Karpas-422 (cell line): Measurements from ENCODE around the gene PARL. TPM values are rescaled to one million over a fixed set of nuclear protein-coding genes. Genes with fewer than 3 reads are reported as not detected.

ENCODE experiments used
- DNase-seq: peaks from one replicate; pipeline ENCODE4 v3.0.0-alpha.2; 2015
- H2AFZ ChIP-seq: fragments of 200-600 bp; sonication (generic); 2 replicates; pipeline ENCODE4 v1.6.1; 2014; ENCODE audit warnings: antibody characterized with exemption, low read length, mixed read lengths
- H3K27ac ChIP-seq: fragments of 200-600 bp; sonication (generic); 2 replicates; pipeline ENCODE4 v1.5.1; 2014; ENCODE audit warnings: mild to moderate bottlenecking, low read length, moderate library complexity
- H3K27me3 ChIP-seq: fragments of 200-600 bp; sonication (generic); 2 replicates; pipeline ENCODE4 v1.6.1; 2014; ENCODE audit warnings: low read length, mixed read lengths
- H3K36me3 ChIP-seq: fragments of 200-600 bp; sonication (generic); 2 replicates; pipeline ENCODE4 v1.6.1; 2014; ENCODE audit warnings: low read length, mixed read lengths; ENCODE audit not compliant: insufficient read depth
- H3K4me1 ChIP-seq: fragments of 200-600 bp; sonication (generic); 2 replicates; pipeline ENCODE4 v1.6.1; 2014; ENCODE audit warnings: mild to moderate bottlenecking, low read length, mixed read lengths
- H3K4me2 ChIP-seq: fragments of 200-600 bp; sonication (generic); 2 replicates; pipeline ENCODE4 v1.6.1; 2014; ENCODE audit warnings: low read length, low read depth, mild to moderate bottlenecking; ENCODE audit not compliant: poor library complexity, severe bottlenecking
- H3K4me3 ChIP-seq: fragments of 200-600 bp; sonication (generic); 2 replicates; pipeline ENCODE4 v1.5.1; 2014; ENCODE audit warnings: mild to moderate bottlenecking, antibody characterized with exemption, low read length, mixed read lengths
- H3K79me2 ChIP-seq: fragments of 200-600 bp; sonication (generic); 2 replicates; pipeline ENCODE4 v1.6.1; 2014; ENCODE audit warnings: mild to moderate bottlenecking, low read length, mixed read lengths
- H3K9ac ChIP-seq: fragments of 200-600 bp; sonication (generic); 2 replicates; pipeline ENCODE4 v1.6.0; 2014; ENCODE audit warnings: low read length
- H3K9me2 ChIP-seq: fragments of 200-600 bp; sonication (generic), shearing (Covaris generic); replicated peaks from 2 replicates; pipeline ENCODE4 v1.6.0; 2014; ENCODE audit warnings: mild to moderate bottlenecking, low read length, moderate library complexity; ENCODE audit not compliant: insufficient read depth
- H3K9me3 ChIP-seq: fragments of 300-700, 200-600 bp; sonication (generic); 2 replicates; pipeline ENCODE4 v1.6.1; 2014; ENCODE audit warnings: low read length, mixed read lengths
- H4K20me1 ChIP-seq: fragments of 200-600 bp; sonication (generic); 2 replicates; pipeline ENCODE4 v1.6.1; 2014; ENCODE audit warnings: mild to moderate bottlenecking, antibody characterized with exemption, low read length, low read depth; ENCODE audit not compliant: insufficient read depth
- total RNA-seq: library from RNA; depleted of rRNA; stranded (reverse); fragments of >200 nt; shearing (Covaris generic); gene quantifications from 2 replicates; pipeline ENCODE4 v1.2.3, GENCODE V29; 2014; ENCODE audit warnings: low replicate concordance

PARL gene
- total RNA-seq, 1 experiment from 2014 or later, result 48.8 TPM

GRCh38 chr3:183810643-183811594, 73.8 kb downstream of the PARL start:
- no peaks in the 10 kb centered on the region; the same call in 1 of the 2 replicates for H3K4me1 ChIP-seq
- DNase-seq, result no peak
- no peaks in the 10 kb centered on the region for H3K9me2 ChIP-seq
- H3K4me2 ChIP-seq, result no peak overlapping the region
- H3K4me3 ChIP-seq, result no peak overlapping the region
- no peaks in the 10 kb centered on the region for H3K27me3 ChIP-seq
- H3K27ac ChIP-seq, result no peak overlapping the region
- H3K79me2 ChIP-seq, result no peaks in the 10 kb centered on the region
- no peaks in the 10 kb centered on the region for H3K9me3 ChIP-seq
- no peaks in the 10 kb centered on the region for H4K20me1 ChIP-seq
- no peak overlapping the region for H3K9ac ChIP-seq
- peaks cover 52% of the 10 kb centered on the region for H3K36me3 ChIP-seq
- H2AFZ ChIP-seq, result no peak overlapping the region

DNA sequence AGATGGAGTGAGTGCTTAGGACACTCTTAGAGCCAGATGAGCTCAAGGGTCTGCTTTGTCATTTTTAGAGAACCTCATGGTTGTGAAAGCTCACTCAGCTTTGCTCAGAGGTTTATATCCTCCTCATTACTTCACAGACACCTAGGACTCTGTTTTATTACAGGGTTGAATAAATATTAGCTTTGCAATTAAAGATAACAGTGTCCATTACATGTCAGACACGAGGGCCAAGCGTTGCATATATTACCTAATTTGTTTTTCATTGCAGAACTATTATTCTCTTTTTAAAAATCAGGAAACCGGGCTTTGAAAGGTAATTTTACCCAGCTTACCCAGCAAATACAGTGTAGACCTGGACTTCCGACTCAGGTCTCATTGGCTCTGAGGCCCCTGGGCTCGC, 75.4 kb downstream of the PARL start:
- Histone ChIP-seq H3K4me1 (no peaks in the 10 kb centered on the region), H4K20me1 (no peaks in the 10 kb centered on the region), H3K9me3 (no peaks in the 10 kb centered on the region), H3K9ac (no peak overlapping the region), H3K4me3 (no peak overlapping the region), H3K27ac (no peak overlapping the region), H3K9me2 (no peaks in the 10 kb centered on the region), H3K36me3 (peaks cover 59% of the 10 kb centered on the region), H3K79me2 (no peaks in the 10 kb centered on the region), H3K27me3 (no peaks in the 10 kb centered on the region), H3K4me2 (no peak overlapping the region), H2AFZ (no peak overlapping the region)
- no peak for DNase-seq

- H3K9ac ChIP-seq, result no peak overlapping the region
- DNase-seq, result no peak
- no peaks in the 10 kb centered on the region for H3K27me3 ChIP-seq
- no peak overlapping the region for H2AFZ ChIP-seq
- no peak overlapping the region for H3K4me2 ChIP-seq
- peaks cover 61% of the 10 kb centered on the region for H3K36me3 ChIP-seq
- H3K9me3 ChIP-seq, result no peaks in the 10 kb centered on the region
- no peaks in the 10 kb centered on the region for H3K9me2 ChIP-seq
- H3K27ac ChIP-seq, result no peak overlapping the region
- H4K20me1 ChIP-seq, result no peaks in the 10 kb centered on the region
- no peaks in the 10 kb centered on the region for H3K4me1 ChIP-seq
- no peak overlapping the region for H3K4me3 ChIP-seq
- no peaks in the 10 kb centered on the region for H3K79me2 ChIP-seq
Measured at GRCh38 chr3:183808355-183808754, 76.3 kb downstream of the PARL start.

DNA sequence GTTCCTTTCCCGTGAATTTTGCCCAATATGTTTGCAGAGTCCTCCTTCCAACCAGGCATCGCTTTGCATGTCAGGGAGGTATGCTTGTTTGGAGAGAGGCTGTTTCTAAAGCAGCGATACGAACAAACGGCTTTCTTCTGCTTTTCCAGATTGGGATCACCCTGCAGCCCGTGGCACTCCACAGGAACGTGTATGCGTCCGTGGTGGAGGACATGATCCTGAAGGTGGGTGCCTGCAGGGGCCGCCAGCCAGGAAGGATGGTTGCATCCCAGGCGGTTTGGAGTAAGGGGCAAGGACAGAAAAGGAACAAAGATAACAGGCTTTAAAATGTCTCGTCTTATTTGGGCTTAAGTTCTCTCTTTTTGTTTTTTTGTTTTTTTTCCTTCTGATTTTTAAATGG, 76.8 kb downstream of the PARL start:
- DNase-seq, result no peak
- peaks cover 61% of the 10 kb centered on the region for H3K36me3 ChIP-seq
- no peaks in the 10 kb centered on the region for H4K20me1 ChIP-seq
- no peaks in the 10 kb centered on the region for H3K79me2 ChIP-seq
- H3K27me3 ChIP-seq, result no peaks in the 10 kb centered on the region
- no peaks in the 10 kb centered on the region for H3K9me3 ChIP-seq
- H3K27ac ChIP-seq, result no peak overlapping the region
- H3K4me2 ChIP-seq, result no peak overlapping the region
- no peaks in the 10 kb centered on the region for H3K9me2 ChIP-seq
- H3K9ac ChIP-seq, result no peak overlapping the region
- H2AFZ ChIP-seq, result no peak overlapping the region
- H3K4me1 ChIP-seq, result no peaks in the 10 kb centered on the region
- no peak overlapping the region for H3K4me3 ChIP-seq

GRCh38 chr3:183807209-183807728, 77.4 kb downstream of the PARL start:
- no peak overlapping the region for H3K4me2 ChIP-seq
- no peaks in the 10 kb centered on the region for H3K79me2 ChIP-seq
- no peak overlapping the region for H3K27ac ChIP-seq
- H3K4me1 ChIP-seq, result no peaks in the 10 kb centered on the region
- H3K36me3 ChIP-seq, result peaks cover 65% of the 10 kb centered on the region
- H3K4me3 ChIP-seq, result no peak overlapping the region
- H3K9me3 ChIP-seq, result no peaks in the 10 kb centered on the region
- H3K27me3 ChIP-seq, result no peaks in the 10 kb centered on the region
- no peak overlapping the region for H2AFZ ChIP-seq
- H4K20me1 ChIP-seq, result no peaks in the 10 kb centered on the region
- H3K9me2 ChIP-seq, result no peaks in the 10 kb centered on the region
- no peak for DNase-seq
- H3K9ac ChIP-seq, result no peak overlapping the region

DNA sequence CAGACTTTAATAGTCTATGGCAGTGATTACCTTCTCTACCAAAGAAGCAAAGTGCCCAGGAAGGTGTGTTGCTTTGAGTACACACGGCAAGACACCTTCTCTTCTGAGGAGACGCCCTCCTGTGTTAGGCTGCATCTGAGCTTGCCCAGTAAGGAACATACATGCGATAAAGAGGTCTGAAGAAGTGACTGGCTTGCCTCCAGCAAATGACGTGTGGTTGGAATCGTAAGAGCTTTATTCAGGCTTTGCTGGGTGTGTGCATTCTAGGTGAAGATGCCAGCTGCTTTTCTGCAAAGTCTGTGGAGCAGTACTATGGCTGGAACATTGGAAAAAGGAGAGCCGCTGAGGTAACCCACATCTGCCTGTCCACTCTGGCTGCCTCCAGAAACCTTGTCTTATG, 81.7 kb downstream of the PARL start:
- H4K20me1 ChIP-seq, result no peaks in the 10 kb centered on the region
- no peak overlapping the region for H2AFZ ChIP-seq
- no peaks in the 10 kb centered on the region for H3K4me1 ChIP-seq
- H3K9me2 ChIP-seq, result no peaks in the 10 kb centered on the region
- no peaks in the 10 kb centered on the region for H3K9me3 ChIP-seq
- H3K4me2 ChIP-seq, result no peak overlapping the region
- H3K79me2 ChIP-seq, result no peaks in the 10 kb centered on the region
- no peak overlapping the region for H3K27ac ChIP-seq
- no peaks in the 10 kb centered on the region for H3K27me3 ChIP-seq
- H3K9ac ChIP-seq, result no peak overlapping the region
- H3K4me3 ChIP-seq, result no peak overlapping the region
- peaks cover 72% of the 10 kb centered on the region for H3K36me3 ChIP-seq
- DNase-seq, result no peak

GRCh38 chr3:183801601-183802000, 83.1 kb downstream of the PARL start:
- Histone ChIP-seq H4K20me1 (no peaks in the 10 kb centered on the region), H3K27ac (no peak overlapping the region), H3K9me3 (no peaks in the 10 kb centered on the region), H3K4me2 (no peak overlapping the region), H3K79me2 (no peaks in the 10 kb centered on the region), H3K9ac (no peak overlapping the region), H3K4me3 (no peak overlapping the region), H3K36me3 (peaks cover 66% of the 10 kb centered on the region), H3K9me2 (no peaks in the 10 kb centered on the region), H3K27me3 (no peaks in the 10 kb centered on the region), H2AFZ (no peak overlapping the region), H3K4me1 (no peaks in the 10 kb centered on the region)
- DNase-seq, result no peak

DNA sequence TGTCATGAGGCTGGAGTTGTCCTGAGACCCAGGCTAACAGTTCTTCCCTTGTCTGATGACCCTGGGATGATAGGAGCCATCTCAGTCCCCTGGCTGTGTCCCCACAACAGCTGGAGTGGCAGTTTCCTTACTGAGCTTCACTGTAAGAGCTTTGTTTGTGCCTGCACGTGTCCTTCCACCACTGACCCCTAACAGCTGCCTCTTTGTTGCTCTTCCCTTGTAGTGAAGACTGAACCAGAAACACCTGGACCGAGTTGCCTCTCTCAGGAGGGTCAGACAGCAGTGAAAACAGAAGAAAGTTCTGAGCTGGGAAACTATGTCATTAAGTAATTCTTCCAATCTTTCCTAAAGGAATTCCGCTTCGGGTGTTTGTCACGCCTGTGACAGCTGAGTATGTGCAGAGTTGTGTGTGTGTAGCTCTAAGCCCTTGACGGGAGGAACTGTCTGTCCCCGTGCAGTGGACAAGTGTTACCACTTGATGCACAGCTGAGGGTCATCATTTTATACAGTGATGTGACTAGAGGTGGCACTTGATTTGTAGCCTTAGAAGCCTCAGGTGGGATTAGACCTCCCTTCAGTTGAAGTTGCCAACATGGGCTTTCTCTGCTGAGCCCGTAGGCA, 84.3 kb downstream of the PARL start:
- no peak overlapping the region for H3K9ac ChIP-seq
- H3K27me3 ChIP-seq, result no peaks in the 10 kb centered on the region
- no peak overlapping the region for H3K27ac ChIP-seq
- no peak overlapping the region for H3K4me2 ChIP-seq
- H3K79me2 ChIP-seq, result no peaks in the 10 kb centered on the region
- no peaks in the 10 kb centered on the region for H3K4me1 ChIP-seq
- no peaks in the 10 kb centered on the region for H4K20me1 ChIP-seq
- no peak overlapping the region for H3K4me3 ChIP-seq
- H3K9me3 ChIP-seq, result no peaks in the 10 kb centered on the region
- peaks cover 62% of the 10 kb centered on the region for H3K36me3 ChIP-seq
- no peaks in the 10 kb centered on the region for H3K9me2 ChIP-seq
- no peak for DNase-seq
- no peak overlapping the region for H2AFZ ChIP-seq
